ENCODE data around the gene NUP62.

DNA sequence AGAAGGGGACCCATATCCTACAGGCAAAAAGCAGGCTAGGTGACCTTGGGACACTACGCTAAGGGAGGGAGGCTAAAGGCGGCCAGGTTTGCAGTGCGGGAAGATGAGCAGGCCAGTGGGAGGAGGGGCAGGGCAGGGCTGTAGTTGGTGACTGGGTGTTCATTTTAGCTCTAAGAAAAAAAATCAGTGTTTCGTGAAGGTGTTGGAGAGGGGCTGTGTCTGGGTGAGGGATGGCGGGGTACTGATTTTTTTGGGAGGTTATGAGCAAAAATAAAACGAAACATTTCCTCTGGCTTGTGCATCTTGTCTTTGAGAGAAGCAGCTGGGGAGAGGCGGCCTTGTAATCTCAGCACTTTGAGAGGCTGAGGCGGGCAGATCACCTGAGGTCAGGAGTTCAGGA is 4.3 kb upstream of the NUP62 start:
- TF ChIP-seq, protein P1, sequence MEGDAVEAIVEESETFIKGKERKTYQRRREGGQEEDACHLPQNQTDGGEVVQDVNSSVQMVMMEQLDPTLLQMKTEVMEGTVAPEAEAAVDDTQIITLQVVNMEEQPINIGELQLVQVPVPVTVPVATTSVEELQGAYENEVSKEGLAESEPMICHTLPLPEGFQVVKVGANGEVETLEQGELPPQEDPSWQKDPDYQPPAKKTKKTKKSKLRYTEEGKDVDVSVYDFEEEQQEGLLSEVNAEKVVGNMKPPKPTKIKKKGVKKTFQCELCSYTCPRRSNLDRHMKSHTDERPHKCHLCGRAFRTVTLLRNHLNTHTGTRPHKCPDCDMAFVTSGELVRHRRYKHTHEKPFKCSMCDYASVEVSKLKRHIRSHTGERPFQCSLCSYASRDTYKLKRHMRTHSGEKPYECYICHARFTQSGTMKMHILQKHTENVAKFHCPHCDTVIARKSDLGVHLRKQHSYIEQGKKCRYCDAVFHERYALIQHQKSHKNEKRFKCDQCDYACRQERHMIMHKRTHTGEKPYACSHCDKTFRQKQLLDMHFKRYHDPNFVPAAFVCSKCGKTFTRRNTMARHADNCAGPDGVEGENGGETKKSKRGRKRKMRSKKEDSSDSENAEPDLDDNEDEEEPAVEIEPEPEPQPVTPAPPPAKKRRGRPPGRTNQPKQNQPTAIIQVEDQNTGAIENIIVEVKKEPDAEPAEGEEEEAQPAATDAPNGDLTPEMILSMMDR (IDR thresholded peaks at IDR 0.05 in 8 of 11, conservative IDR thresholded peaks at IDR 0.05 in 3 of 11), result no peak
- TF ChIP-seq POLR2AphosphoS5 (IDR thresholded peaks at IDR 0.05) (peak in 1 of 3 donors; percentile 4), POLR2A (IDR thresholded peaks at IDR 0.05) (no peak)

Measured in spleen (tissue), 7 donors.